Activated B cell treated with CpG ODN at 0.5 μM for 24 hours (primary cell): ENCODE data around the gene FMO3. TPM values are rescaled to one million over a fixed set of nuclear protein-coding genes. Genes with fewer than 3 reads are reported as not detected.

Experiments used
- ATAC-seq: fragments of 200-7000 bp; cut with Tn5 transposase; one replicate; pipeline ENCODE4 v1.10.0; 2021; ENCODE audit warnings: low read depth, mild to moderate bottlenecking, moderate library complexity
- CTCF ChIA-PET: fragments of 350-600 bp; sonication (Branson Sonifier 250); formaldehyde crosslinking; loops from one replicate; lab custom pipeline; 2021; ENCODE audit warnings: antibody characterized with exemption; lab: Charles Lee
- POLR2A ChIA-PET: fragments of 350-600 bp; sonication (Branson Sonifier 250); formaldehyde crosslinking; loops from one replicate; lab custom pipeline; 2021; ENCODE audit warnings: antibody characterized with exemption; lab: Charles Lee
- DNase-seq: peaks from one replicate; pipeline ENCODE4 v3.0.0; 2022
- H3K27ac Mint-ChIP-seq: one replicate; pipeline ENCODE4 v1.8.0; 2020; ENCODE audit warnings: mixed read lengths
- H3K27me3 Mint-ChIP-seq: one replicate; pipeline ENCODE4 v1.8.0; 2021; ENCODE audit warnings: mixed read lengths
- H3K36me3 Mint-ChIP-seq: one replicate; pipeline ENCODE4 v1.8.0; 2021; ENCODE audit warnings: low read depth, mixed read lengths
- H3K4me1 Mint-ChIP-seq: one replicate; pipeline ENCODE4 v1.8.0; 2021; ENCODE audit warnings: mixed read lengths
- H3K4me3 Mint-ChIP-seq: one replicate; pipeline ENCODE4 v1.8.0; 2020; ENCODE audit warnings: mild to moderate bottlenecking, mixed read lengths
- H3K9me3 Mint-ChIP-seq: one replicate; pipeline ENCODE4 v1.8.0; 2020; ENCODE audit warnings: mixed read lengths
- CTCF ChIP-seq: fragments of 200-600 bp; IDR thresholded peaks from one replicate; pipeline ENCODE4 v1.8.0; 2022; ENCODE audit warnings: antibody characterized with exemption, mild to moderate bottlenecking
- intact Hi-C: fragments of 100-400 bp; cut with micrococcal nuclease; formaldehyde crosslinking; loops from one replicate; pipeline ENCODE4 v1.15.1; 2024
- total RNA-seq: library from RNA; stranded (reverse); gene quantifications from 2 replicates; pipeline ENCODE4 v1.2.3, GENCODE V29; 2022

FMO3 gene
- total RNA-seq, 1 donor from 2014 or later: not detected

- Mint-ChIP-seq H3K27ac (no peak overlapping the region), H3K27me3 (peaks cover 1% of the 10 kb centered on the region), H3K4me1 (no peaks in the 10 kb centered on the region), H3K36me3 (no peaks in the 10 kb centered on the region), H3K9me3 (no peaks in the 10 kb centered on the region), H3K4me3 (no peak overlapping the region)
- DNase-seq (no peak), ATAC-seq (no peak)
- POLR2A ChIA-PET: no interaction called here
- no peak for TF ChIP-seq CTCF
- intact Hi-C loops: no loop called here
- CTCF ChIA-PET: no interaction called here
Observed at GRCh38 chr1:171107262-171107940, 16.7 kb downstream of the FMO3 start.

DNA sequence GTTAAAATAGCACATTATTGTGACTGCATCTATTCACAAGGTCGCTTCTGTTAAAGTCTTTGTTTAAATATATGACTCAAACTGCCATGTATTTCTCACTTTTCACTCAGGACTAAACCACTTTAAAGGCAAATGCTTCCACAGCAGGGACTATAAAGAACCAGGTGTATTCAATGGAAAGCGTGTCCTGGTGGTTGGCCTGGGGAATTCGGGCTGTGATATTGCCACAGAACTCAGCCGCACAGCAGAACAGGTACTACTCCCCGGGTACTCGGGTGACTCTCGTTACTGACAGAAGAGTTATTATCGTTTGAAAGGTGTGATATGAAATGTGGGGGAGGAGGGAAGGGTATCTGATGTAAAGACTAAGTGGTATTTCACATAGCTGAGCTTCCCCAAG lies 17.3 kb downstream of the FMO3 start:
- ATAC-seq: no peak
- DNase-seq: no peak
- intact Hi-C loops: no loop called here
- H3K4me3 Mint-ChIP-seq: no peak overlapping the region
- H3K27ac Mint-ChIP-seq: no peak overlapping the region
- no peaks in the 10 kb centered on the region for H3K36me3 Mint-ChIP-seq
- ChIA-PET CTCF (no interaction called here), POLR2A (no interaction called here)
- no peak for TF ChIP-seq CTCF
- H3K9me3 Mint-ChIP-seq: no peaks in the 10 kb centered on the region
- H3K27me3 Mint-ChIP-seq: peaks cover 1% of the 10 kb centered on the region
- H3K4me1 Mint-ChIP-seq: no peaks in the 10 kb centered on the region

DNA sequence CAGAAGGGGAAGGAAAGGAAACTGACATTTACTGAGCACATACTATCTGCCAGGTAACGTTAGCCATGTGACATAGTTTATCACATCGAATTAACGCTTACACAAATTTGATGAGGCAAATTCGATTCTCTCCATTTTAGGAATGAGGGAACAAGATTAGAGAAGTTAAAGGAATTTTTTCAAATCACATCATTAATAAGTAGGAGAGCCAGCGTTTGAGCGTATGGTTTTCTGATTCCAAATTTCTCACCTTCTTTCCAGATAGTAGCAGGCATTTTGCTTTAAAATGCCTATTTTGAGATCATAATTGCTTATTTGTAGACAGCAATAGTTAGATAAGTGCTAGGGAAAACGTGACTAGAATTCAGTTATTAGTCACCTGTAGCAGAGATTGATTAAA lies 19.3 kb downstream of the FMO3 start:
- ATAC-seq (no peak), DNase-seq (no peak)
- ChIA-PET POLR2A (no interaction called here), CTCF (no interaction called here)
- H3K27me3 Mint-ChIP-seq: peaks cover 1% of the 10 kb centered on the region
- H3K9me3 Mint-ChIP-seq: no peaks in the 10 kb centered on the region
- H3K4me3 Mint-ChIP-seq: no peak overlapping the region
- intact Hi-C loops: no loop called here
- no peaks in the 10 kb centered on the region for H3K36me3 Mint-ChIP-seq
- TF ChIP-seq CTCF: no peak
- H3K4me1 Mint-ChIP-seq: no peaks in the 10 kb centered on the region
- H3K27ac Mint-ChIP-seq: no peak overlapping the region

DNA sequence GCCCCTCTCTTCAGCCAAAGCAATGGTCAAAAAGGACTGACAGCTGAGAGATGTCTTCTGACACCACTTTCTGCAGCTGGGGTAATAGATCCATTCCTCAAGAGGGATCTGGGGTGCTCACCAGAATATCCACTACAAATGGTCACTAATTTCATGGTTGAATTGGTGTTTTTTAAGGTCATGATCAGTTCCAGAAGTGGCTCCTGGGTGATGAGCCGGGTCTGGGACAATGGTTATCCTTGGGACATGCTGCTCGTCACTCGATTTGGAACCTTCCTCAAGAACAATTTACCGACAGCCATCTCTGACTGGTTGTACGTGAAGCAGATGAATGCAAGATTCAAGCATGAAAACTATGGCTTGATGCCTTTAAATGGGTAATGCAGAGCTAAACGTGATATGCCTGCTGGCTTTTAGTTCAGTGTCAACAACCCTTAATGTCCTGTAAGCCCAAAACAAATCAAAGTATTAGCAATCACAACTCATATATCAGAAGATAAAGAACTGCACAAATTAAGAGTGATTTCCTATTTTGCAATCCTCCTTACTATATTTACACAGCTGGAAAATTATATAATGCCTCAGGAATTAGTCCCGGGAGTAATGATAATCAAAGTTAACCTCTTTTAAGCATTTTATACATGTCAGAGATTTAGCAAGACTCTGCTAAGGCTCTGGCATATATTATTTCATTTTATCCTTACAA lies 20.1 kb downstream of the FMO3 start:
- no peaks in the 10 kb centered on the region for H3K36me3 Mint-ChIP-seq
- H3K9me3 Mint-ChIP-seq: no peaks in the 10 kb centered on the region
- no peak for DNase-seq
- no peak overlapping the region for H3K4me3 Mint-ChIP-seq
- intact Hi-C loops: no loop called here
- no peaks in the 10 kb centered on the region for H3K4me1 Mint-ChIP-seq
- H3K27me3 Mint-ChIP-seq: peaks cover 1% of the 10 kb centered on the region
- H3K27ac Mint-ChIP-seq: no peak overlapping the region
- ChIA-PET POLR2A (no interaction called here), CTCF (no interaction called here)
- TF ChIP-seq CTCF: no peak
- no peak for ATAC-seq

DNA sequence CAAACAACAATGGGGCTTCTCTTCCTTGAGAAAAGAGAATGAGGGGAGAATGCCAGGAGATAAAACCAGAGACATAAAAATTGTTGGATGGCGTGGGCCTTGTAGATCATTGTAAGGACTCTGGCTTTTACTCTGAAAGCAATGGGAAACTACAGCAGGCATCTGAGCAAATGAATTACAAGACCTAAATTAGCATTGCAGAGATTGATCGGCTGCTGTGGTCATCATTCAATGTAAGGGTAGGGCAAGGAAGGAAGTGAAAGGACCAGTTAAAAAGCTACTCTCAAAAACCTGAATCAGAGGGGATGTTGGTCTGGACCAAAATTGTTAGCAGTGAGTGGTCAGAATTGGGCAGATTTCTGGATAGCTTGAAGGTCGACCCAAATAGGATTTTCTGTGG lies 21.4 kb downstream of the FMO3 start:
- DNase-seq (no peak), ATAC-seq (no peak)
- no peak for TF ChIP-seq CTCF
- ChIA-PET POLR2A (no interaction called here), CTCF (no interaction called here)
- H3K27ac Mint-ChIP-seq: no peak overlapping the region
- no peaks in the 10 kb centered on the region for H3K4me1 Mint-ChIP-seq
- H3K9me3 Mint-ChIP-seq: no peaks in the 10 kb centered on the region
- H3K4me3 Mint-ChIP-seq: no peak overlapping the region
- peaks cover 1% of the 10 kb centered on the region for H3K27me3 Mint-ChIP-seq
- H3K36me3 Mint-ChIP-seq: no peaks in the 10 kb centered on the region
- intact Hi-C loops: no loop called here
